Adrenal gland (tissue), 12 donors: ENCODE measurements around the gene ANKRD55. TPM values are rescaled to one million over a fixed set of nuclear protein-coding genes. Genes with fewer than 3 reads are reported as not detected.

Experiments
- DNase-seq, 7 donors: peaks; one replicate each; pipeline ENCODE4 v3.0.0-alpha.2; 2019 to 2020
- H3K27ac ChIP-seq, 5 donors: fragments of 200-600 bp; sonication (generic) in 4 of 5; 1 replicate in 3 of 5; 2 replicates in 2 of 5; pipeline versions ENCODE4 v1.5.1 to v1.8.0; 2016 to 2020; ENCODE audit warnings: mild to moderate bottlenecking in 1 of 5
- H3K27me3 ChIP-seq: fragments of 200-600 bp; 2 replicates; pipeline ENCODE4 v1.8.0; 2021
- H3K36me3 ChIP-seq, 2 donors: fragments of 200-600 bp; replicated peaks in 1 of 2; 1 replicate in 1 of 2; 2 replicates in 1 of 2; pipeline versions ENCODE4 v1.5.1 to v1.8.0; 2018 to 2022
- H3K4me1 ChIP-seq, 2 donors: fragments of 200-600 bp; replicated peaks in 1 of 2; 1 replicate in 1 of 2; 2 replicates in 1 of 2; pipeline versions ENCODE4 v1.5.1 to v1.8.0; 2018 to 2021
- H3K4me3 ChIP-seq, 4 donors: fragments of 200-600 bp; sonication (generic) in 3 of 4; one replicate each; pipeline ENCODE4 v1.5.1; 2016 to 2018
- H3K9me3 ChIP-seq, 3 donors: fragments of 200-600 bp; sonication (generic) in 1 of 3; replicated peaks in 1 of 3; 1 replicate in 2 of 3; 2 replicates in 1 of 3; pipeline versions ENCODE4 v1.5.1 to v1.8.0; 2016 to 2021
- CTCF ChIP-seq, 6 experiments: fragments of 450-650 bp in 4 of 6; fragments of 200-600 bp in 2 of 6; sonication (generic) in 1 of 6; IDR thresholded peaks; 1 replicate in 5 of 6; 2 replicates in 1 of 6; pipeline versions ENCODE4 v1.5.1 to v1.8.0; 2016 to 2021; ENCODE audit warnings: antibody characterized with exemption in 6 of 6, mild to moderate bottlenecking in 2 of 6, moderate library complexity in 1 of 6
- POLR2A ChIP-seq, 2 donors: fragments of 450-650 bp; IDR thresholded peaks; one replicate each; pipeline ENCODE4 v1.6.1; 2017; ENCODE audit warnings: antibody characterized with exemption in 2 of 2, mild to moderate bottlenecking in 2 of 2, moderate library complexity in 1 of 2
- WGBS, 4 donors: extraction: QIAGEN DNeasy Blood & Tissue Kit in 2 of 4; methylation state at CpG; one replicate each; pipeline versions ENCODE4 v1.1.5 to v1.1.7; 2013 to 2017; 5-methylcytosine and 5-hydroxymethylcytosine counted together
- intact Hi-C, 2 donors: fragments of 100-400 bp; cut with DNase I; formaldehyde crosslinking; loops; one replicate each; pipeline versions ENCODE4 v1.14.1 to v1.15.0; 2022 to 2023
- polyA plus RNA-seq, 3 donors: library from polyadenylated mRNA; stranded (reverse); fragments of 200-250 nt in 2 of 3; fragments of 350-450 nt in 1 of 3; fragmentation: Illumina TruSeq in 1 of 3; extraction: RNeasy Lipid Tissue Mini Kit (QIAGEN cat#74804) in 1 of 3; gene quantifications; one replicate each; pipeline ENCODE4 v1.2.3, GENCODE V29; 2013 to 2014
- total RNA-seq, 9 donors: library from RNA; depleted of rRNA in 4 of 9; stranded (reverse); fragments of >200 nt in 4 of 9; fragments of 120-200 nt in 1 of 9; fragmentation: NEBNext Ultra II Directional in 1 of 9; extraction: Animal tissue kit (Norgen Biotek cat#: 25700) in 1 of 9; gene quantifications; one replicate each; pipeline versions ENCODE4 v1.1.0 to v1.2.4, GENCODE V29; 2013 to 2023
- donor health status: healthy with polysubstance abuse.
- donor health status: Bipolar disorder and iron deficiency.
- donor health status: DM: yes; HTN: yes; CAD: no.
- donor health status: DM: no; HTN: no; CAD: no.
- donor health status: DM: no; HTN: no; CAD: no.
- donor health status: DM: yes; HTN: yes; CAD: no.

ANKRD55 gene
- total and polyA plus RNA-seq, 12 donors = 0.03 to 0.81 (median 0.29) TPM; not detected in 4

GRCh38 chr5:56279291-56279690 is 46.2 kb upstream of the ANKRD55 start:
- no peaks in the 10 kb centered on the region for H3K27me3 ChIP-seq
- H3K9me3 ChIP-seq = no peaks in the 10 kb centered on the region
- H3K27ac ChIP-seq = no peak overlapping the region
- peaks cover 0 to 8% of the 10 kb centered on the region in 2 donors for H3K4me1 ChIP-seq
- intact Hi-C loops = loop anchor here (10.0 kb wide), 3 partner anchors 206 to 996 kb away; no protein-coding TSS in a partner anchor
- no peak overlapping the region for H3K4me3 ChIP-seq
- no peaks in the 10 kb centered on the region for H3K36me3 ChIP-seq
- WGBS, 4 donors = 76 to 83% (median 76%) methylated on average over 4 to 6 of the region's 6 CpGs
- DNase-seq = no peak
- TF ChIP-seq CTCF (IDR thresholded peaks at IDR 0.05) (no peak), POLR2A (IDR thresholded peaks at IDR 0.05) (no peak)

- Histone ChIP-seq H3K4me1 (peaks cover 0 to 8% of the 10 kb centered on the region in 2 donors), H3K27me3 (no peaks in the 10 kb centered on the region), H3K9me3 (no peaks in the 10 kb centered on the region), H3K4me3 (no peak overlapping the region), H3K36me3 (no peaks in the 10 kb centered on the region), H3K27ac (no peak overlapping the region)
- no peak for DNase-seq
- no peak for TF ChIP-seq POLR2A (IDR thresholded peaks at IDR 0.05)
- no peak for TF ChIP-seq CTCF (IDR thresholded peaks at IDR 0.05)
- WGBS, 4 donors = 62 to 80% (median 76%) methylated on average over 7 of the region's 7 CpGs
- intact Hi-C loops = loop anchor here (10.0 kb wide), 3 partner anchors 206 to 996 kb away; no protein-coding TSS in a partner anchor
These were observed 45.2 kb upstream of the ANKRD55 start for GRCh38 chr5:56278335-56278753.

- 80 to 100% (median 95%) methylated on average over 1 to 2 of the region's 2 CpGs for WGBS, 4 donors
- Histone ChIP-seq H3K4me3 (no peak overlapping the region), H3K9me3 (no peaks in the 10 kb centered on the region), H3K4me1 (peaks cover 0 to 8% of the 10 kb centered on the region in 2 donors), H3K27me3 (no peaks in the 10 kb centered on the region), H3K36me3 (no peaks in the 10 kb centered on the region), H3K27ac (no peak overlapping the region)
- DNase-seq = no peak
- TF ChIP-seq CTCF (IDR thresholded peaks at IDR 0.05) (no peak), POLR2A (IDR thresholded peaks at IDR 0.05) (no peak)
- intact Hi-C loops = loop anchor here (10.0 kb wide), 3 partner anchors 207 to 997 kb away; no protein-coding TSS in a partner anchor
These were observed 44.4 kb upstream of the ANKRD55 start for GRCh38 chr5:56277573-56277972.

GRCh38 chr5:56273376-56273955 is 40.3 kb upstream of the ANKRD55 start:
- Histone ChIP-seq H3K9me3 (no peaks in the 10 kb centered on the region), H3K27me3 (no peaks in the 10 kb centered on the region), H3K4me3 (no peak overlapping the region), H3K36me3 (no peaks in the 10 kb centered on the region), H3K27ac (no peak overlapping the region), H3K4me1 (peaks cover 0 to 6% of the 10 kb centered on the region in 2 donors)
- intact Hi-C loops = loop anchor here (10.0 kb wide), 3 partner anchors 211 to 1001 kb away; no protein-coding TSS in a partner anchor
- DNase-seq = no peak
- WGBS, 4 donors = 72 to 86% (median 83%) methylated on average over 4 of the region's 4 CpGs
- TF ChIP-seq CTCF (IDR thresholded peaks at IDR 0.05) (no peak), POLR2A (IDR thresholded peaks at IDR 0.05) (no peak)
